Endothelial cell of umbilical vein (primary cell): ENCODE measurements around the gene C22orf23. TPM values are rescaled to one million over a fixed set of nuclear protein-coding genes. Genes with fewer than 3 reads are reported as not detected.

Source experiments
- BruUV-seq: library from RNA; stranded (reverse); fragments of 400-500 nt; replicated peaks from 2 replicates; lab custom pipeline; 2021; lab: Mats Ljungman, UMichigan
- CTCF ChIA-PET: fragments of 300-600, 350-600 bp; sonication (Branson Sonifier 250); formaldehyde crosslinking; loops from one replicate; lab custom pipeline; 2021; ENCODE audit warnings: antibody characterized with exemption, inconsistent platforms; lab: Charles Lee
- POLR2A ChIA-PET: fragments of 300-600, 350-600 bp; sonication (Branson Sonifier 250); formaldehyde crosslinking; loops from one replicate; lab custom pipeline; 2021; ENCODE audit warnings: antibody characterized with exemption, inconsistent platforms; lab: Charles Lee
- DNase-seq: peaks from one replicate; pipeline ENCODE4 v3.0.0-alpha.2; 2011; ENCODE audit warnings: low read depth, low spot score
- FAIRE-seq: peaks from 2 replicates; lab custom pipeline; 2011; peaks lifted over from hg19 to GRCh38; lab: Jason Lieb, UNC
- H2AFZ ChIP-seq: 2 replicates; pipeline ENCODE4 v1.6.0; 2012; ENCODE audit warnings: low read depth, low read length, control low read depth, inconsistent platforms
- H3K27ac ChIP-seq: 2 replicates; pipeline ENCODE4 v1.5.1; 2011; ENCODE audit warnings: low read depth, mild to moderate bottlenecking, control low read depth, low read length, moderate library complexity; ENCODE audit not compliant: insufficient read depth
- H3K27me3 ChIP-seq, 2 experiments: 2 replicates each; pipeline versions ENCODE4 v1.6.0 to v1.6.1; 2011; ENCODE audit warnings: low read length in 2 of 2, mixed read lengths in 1 of 2; ENCODE audit not compliant: control insufficient read depth in 2 of 2, insufficient read depth in 2 of 2
- H3K36me3 ChIP-seq, 2 experiments: 2 replicates in 1 of 2; 3 replicates in 1 of 2; pipeline ENCODE4 v1.5.1; 2011; ENCODE audit warnings: low read length in 2 of 2, mild to moderate bottlenecking in 1 of 2, moderate library complexity in 1 of 2; ENCODE audit not compliant: control insufficient read depth in 2 of 2, insufficient read depth in 2 of 2; ENCODE audit errors: extremely low read depth in 1 of 2
- H3K4me1 ChIP-seq: 3 replicates; pipeline ENCODE4 v1.5.1; 2011; ENCODE audit warnings: mild to moderate bottlenecking, low read length; ENCODE audit not compliant: control insufficient read depth, insufficient read depth; ENCODE audit errors: extremely low read depth
- H3K4me2 ChIP-seq: 2 replicates; pipeline ENCODE4 v1.6.1; 2011; ENCODE audit warnings: low read length, control low read depth, mixed read lengths; ENCODE audit not compliant: insufficient read depth
- H3K4me3 ChIP-seq, 3 experiments: fragments of 200-600 bp in 1 of 3; sonication (generic), shearing (Covaris generic) in 1 of 3; replicated peaks in 1 of 3; 2 replicates each; pipeline ENCODE4 v1.5.1; 2011 to 2016; ENCODE audit warnings: control low read depth in 3 of 3, low read length in 3 of 3, mild to moderate bottlenecking in 2 of 3, inconsistent platforms in 1 of 3, low read depth in 1 of 3, moderate library complexity in 1 of 3; ENCODE audit not compliant: insufficient read depth in 1 of 3
- H3K79me2 ChIP-seq: 2 replicates; pipeline ENCODE4 v1.6.0; 2012; ENCODE audit warnings: low read length, inconsistent platforms; ENCODE audit not compliant: control insufficient read depth, insufficient read depth
- H3K9ac ChIP-seq: replicated peaks from 2 replicates; pipeline ENCODE3; 2011; ENCODE audit warnings: low read length, control low read depth; ENCODE audit not compliant: insufficient read depth; ENCODE audit errors: extremely low read depth
- H3K9me1 ChIP-seq: replicated peaks from 3 replicates; pipeline ENCODE4 v1.6.0; 2011; ENCODE audit warnings: mild to moderate bottlenecking, low read length; ENCODE audit not compliant: control insufficient read depth, insufficient read depth; ENCODE audit errors: extremely low read depth
- H3K9me3 ChIP-seq: replicated peaks from 2 replicates; pipeline ENCODE4 v1.5.1; 2012; ENCODE audit warnings: low read length, inconsistent platforms; ENCODE audit not compliant: control insufficient read depth, insufficient read depth
- H4K20me1 ChIP-seq: replicated peaks from 2 replicates; pipeline ENCODE3; 2011; ENCODE audit warnings: mild to moderate bottlenecking, low read length; ENCODE audit not compliant: control insufficient read depth, insufficient read depth; ENCODE audit errors: extremely low read depth
- EZH2 ChIP-seq: IDR thresholded peaks from 2 replicates; pipeline ENCODE4 v1.6.1; 2012; ENCODE audit warnings: borderline replicate concordance, low read depth, mild to moderate bottlenecking, moderate library complexity, low read length, inconsistent platforms; ENCODE audit not compliant: severe bottlenecking
- FOS ChIP-seq: IDR thresholded peaks from 2 replicates; pipeline ENCODE4 v1.6.1; 2011; ENCODE audit warnings: mild to moderate bottlenecking, low read length, moderate library complexity, borderline replicate concordance; ENCODE audit not compliant: insufficient read depth
- GATA2 ChIP-seq: IDR thresholded peaks from 2 replicates; pipeline ENCODE4 v1.7.0; 2011; ENCODE audit warnings: low read depth, mild to moderate bottlenecking, moderate library complexity, mixed read lengths, low read length; ENCODE audit not compliant: insufficient read length, insufficient read depth
- JUN ChIP-seq: IDR thresholded peaks from 2 replicates; pipeline ENCODE4 v1.6.1; 2011; ENCODE audit warnings: borderline replicate concordance, low read depth; ENCODE audit not compliant: insufficient read length, insufficient read depth
- MYC ChIP-seq: IDR thresholded peaks from one replicate; pipeline ENCODE4 v1.6.1; 2011; ENCODE audit warnings: mild to moderate bottlenecking, low read depth, low read length
- POLR2A ChIP-seq: IDR thresholded peaks from 2 replicates; pipeline ENCODE4 v1.6.1; 2012; ENCODE audit warnings: low read depth, mild to moderate bottlenecking, control low read depth, low read length
- POLR2AphosphoS5 ChIP-seq: IDR thresholded peaks from 2 replicates; pipeline ENCODE4 v1.6.1; 2012; ENCODE audit warnings: low read depth, mild to moderate bottlenecking, control low read depth, low read length, moderate library complexity; ENCODE audit not compliant: insufficient read depth
- dilution Hi-C: fragments of 300-500 bp; cut with MboI; formaldehyde crosslinking; loops from one replicate; pipeline ENCODE4 v1.15.0; 2019; ENCODE audit warnings: low sequenced_read_pairs; ENCODE audit not compliant: extremely low pct_ligation_motif_present
- intact Hi-C: fragments of 100-400 bp; cut with micrococcal nuclease; formaldehyde crosslinking; loops from one replicate; pipeline ENCODE4 v1.10.0; 2022
- polyA plus RNA-seq, 4 experiments: library from polyadenylated mRNA; depleted of rRNA in 3 of 4; stranded (reverse) in 3 of 4; unstranded in 1 of 4; fragments of >200 nt; gene quantifications; 2 replicates each; pipeline versions ENCODE4 v1.2.1 to v1.2.3, GENCODE V29; 2011 to 2012; ENCODE audit warnings: missing spikeins in 1 of 4
- total RNA-seq: library from RNA; stranded (reverse); gene quantifications from 2 replicates; pipeline ENCODE4 v1.2.3, GENCODE V29; 2021
- TF ChIP-seq, protein P1 (sequence below): IDR thresholded peaks from 2 replicates; pipeline ENCODE4 v1.6.1; 2011; ENCODE audit not compliant: insufficient read depth, insufficient read length
- TF ChIP-seq, protein P2 (sequence below), 2 donors: IDR thresholded peaks; 1 replicate in 1 of 2; 2 replicates in 1 of 2; pipeline ENCODE4 v1.5.1; 2011; ENCODE audit warnings: low read length in 2 of 2, mild to moderate bottlenecking in 2 of 2, moderate library complexity in 2 of 2, control low read depth in 1 of 2, inconsistent platforms in 1 of 2, low read depth in 1 of 2; ENCODE audit not compliant: insufficient read depth in 1 of 2; ENCODE audit errors: extremely low read depth in 1 of 2

C22orf23 gene
- total and polyA plus RNA-seq, 2 donors (not counting 3 experiments of a cell fraction or from before 2014, with no cell fraction given) = 0.23 to 0.44 TPM

- Histone ChIP-seq H3K79me2 (no peaks in the 10 kb centered on the region), H3K9ac (no peak within 1 kb of the TSS), H2AFZ (no peak within 1 kb of the TSS), H3K36me3 (no peaks in the 10 kb centered on the region), H3K9me3 (no peaks in the 10 kb centered on the region), H4K20me1 (no peaks in the 10 kb centered on the region), H3K4me2 (no peak within 1 kb of the TSS), H3K27ac (no peak within 1 kb of the TSS), H3K27me3 (no peaks in the 10 kb centered on the region), H3K4me3 (no peak within 1 kb of the TSS), H3K4me1 (no peaks in the 10 kb centered on the region), H3K9me1 (no peaks in the 10 kb centered on the region)
- TF ChIP-seq FOS = no peak
- no peak for TF ChIP-seq POLR2A
- TF ChIP-seq JUN = no peak
- no peak for TF ChIP-seq GATA2
- TF ChIP-seq POLR2AphosphoS5 = no peak
- no peak for TF ChIP-seq MYC
- TF ChIP-seq, protein P1, sequence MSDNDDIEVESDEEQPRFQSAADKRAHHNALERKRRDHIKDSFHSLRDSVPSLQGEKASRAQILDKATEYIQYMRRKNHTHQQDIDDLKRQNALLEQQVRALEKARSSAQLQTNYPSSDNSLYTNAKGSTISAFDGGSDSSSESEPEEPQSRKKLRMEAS = no peak
- TF ChIP-seq, protein P2, sequence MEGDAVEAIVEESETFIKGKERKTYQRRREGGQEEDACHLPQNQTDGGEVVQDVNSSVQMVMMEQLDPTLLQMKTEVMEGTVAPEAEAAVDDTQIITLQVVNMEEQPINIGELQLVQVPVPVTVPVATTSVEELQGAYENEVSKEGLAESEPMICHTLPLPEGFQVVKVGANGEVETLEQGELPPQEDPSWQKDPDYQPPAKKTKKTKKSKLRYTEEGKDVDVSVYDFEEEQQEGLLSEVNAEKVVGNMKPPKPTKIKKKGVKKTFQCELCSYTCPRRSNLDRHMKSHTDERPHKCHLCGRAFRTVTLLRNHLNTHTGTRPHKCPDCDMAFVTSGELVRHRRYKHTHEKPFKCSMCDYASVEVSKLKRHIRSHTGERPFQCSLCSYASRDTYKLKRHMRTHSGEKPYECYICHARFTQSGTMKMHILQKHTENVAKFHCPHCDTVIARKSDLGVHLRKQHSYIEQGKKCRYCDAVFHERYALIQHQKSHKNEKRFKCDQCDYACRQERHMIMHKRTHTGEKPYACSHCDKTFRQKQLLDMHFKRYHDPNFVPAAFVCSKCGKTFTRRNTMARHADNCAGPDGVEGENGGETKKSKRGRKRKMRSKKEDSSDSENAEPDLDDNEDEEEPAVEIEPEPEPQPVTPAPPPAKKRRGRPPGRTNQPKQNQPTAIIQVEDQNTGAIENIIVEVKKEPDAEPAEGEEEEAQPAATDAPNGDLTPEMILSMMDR (IDR thresholded peaks at IDR 0.05; ENCODE audit: extremely low read depth in 1 of 2, insufficient read depth in 1 of 2, low read depth in 1 of 2, low read length in 2 of 2) = no peak
- TF ChIP-seq EZH2 = no peak
- intact Hi-C loops (no loop called here), dilution Hi-C loops (no loop called here)
- FAIRE-seq (no peak), DNase-seq (no peak)
- ChIA-PET POLR2A (no interaction called here), CTCF (interaction anchor here (0.6 to 1.1 kb wide), 2 partner anchors 11 to 21 kb away, joined by 4 to 5 read pairs; no protein-coding TSS in a partner anchor)
- BruUV-seq = no TSS peak
These were observed 30.7 kb upstream of the C22orf23 start, which contains the start of gene SOX10 for GRCh38 chr22:37983860-37984791. Gene SOX10, minus strand, starts transcription at chr22:37984555. Its CDS starts 771 bp downstream, at chr22:37983784.
